Neural progenitor cell (in vitro differentiated cells): Measurements from ENCODE around the gene TEKT3.

Experiments used
- CTCF ChIP-seq: fragments of 200-600 bp; sonication (generic); IDR thresholded peaks from 2 replicates; pipeline ENCODE4 v1.5.1; 2017; ENCODE audit warnings: antibody characterized with exemption, mild to moderate bottlenecking
- EZH2phosphoT487 ChIP-seq: fragments of 200-600 bp; sonication (generic); IDR thresholded peaks from 2 replicates; pipeline ENCODE4 v1.6.1; 2017; ENCODE audit warnings: antibody characterized with exemption

GRCh38 chr17:15348021-15348420 lies 6.6 kb upstream of the TEKT3 start:
- TF ChIP-seq CTCF (no peak), EZH2phosphoT487 (no peak)
